ENCODE results near the gene ZNF792. TPM values are rescaled to one million over a fixed set of nuclear protein-coding genes. Genes with fewer than 3 reads are reported as not detected.
A peak's percentile ranks its signal among the peaks of the same experiment; 100 is the strongest.
"Not testable (repeated sequence)": the region's sequence is repeated elsewhere in the genome, so short reads cannot be mapped to it uniquely, and the experiment has no call there.

Gene ZNF792
- total RNA-seq, 1 experiment from 2014 or later, result 2.4 TPM

- Histone ChIP-seq H3K27me3 (no peaks in the 10 kb centered on the region), H3K9me3 (no peaks in the 10 kb centered on the region), H3K36me3 (peaks cover 44% of the 10 kb centered on the region), H3K4me3 (peak overlapping the region; percentile 71)
- DNase-seq, result peak; percentile 59
Observed at GRCh38 chr19:35000647-35001501, 36.8 kb upstream of the ZNF792 start.

DNA sequence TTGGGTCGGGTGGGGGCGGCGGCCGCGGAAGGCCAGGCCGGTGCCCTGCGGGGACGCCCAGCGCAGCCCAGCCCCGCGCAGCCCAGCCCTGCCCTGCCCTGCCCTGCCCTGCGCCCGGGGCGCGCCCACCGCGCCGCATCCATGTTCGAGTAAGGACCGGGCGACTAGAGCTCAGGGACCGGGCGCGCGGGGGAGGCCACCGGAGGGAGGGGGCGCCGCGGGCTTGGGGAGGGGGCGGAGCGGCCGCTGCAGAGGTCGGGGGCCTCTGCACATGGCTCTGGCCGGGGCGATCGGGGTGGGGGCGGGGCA is 36.3 kb upstream of the ZNF792 start:
- Histone ChIP-seq H3K36me3 (peaks cover 38% of the 10 kb centered on the region), H3K27me3 (no peaks in the 10 kb centered on the region), H3K9me3 (no peaks in the 10 kb centered on the region), H3K4me3 (peak overlapping the region; percentile 71)
- DNase-seq, result no peak

- Histone ChIP-seq H3K27me3 (no peaks in the 10 kb centered on the region), H3K4me3 (peak within 1 kb of the TSS; percentile 71), H3K9me3 (no peaks in the 10 kb centered on the region), H3K36me3 (peaks cover 35% of the 10 kb centered on the region)
- peak; percentile 91 for DNase-seq
Observed at GRCh38 chr19:34999498-35000337, 35.7 kb upstream of the ZNF792 start, which contains the start of gene GRAMD1A. Gene GRAMD1A (plus strand): TSS chr19:35000323. CDS start chr19:35000479, 156 bp downstream.

DNA sequence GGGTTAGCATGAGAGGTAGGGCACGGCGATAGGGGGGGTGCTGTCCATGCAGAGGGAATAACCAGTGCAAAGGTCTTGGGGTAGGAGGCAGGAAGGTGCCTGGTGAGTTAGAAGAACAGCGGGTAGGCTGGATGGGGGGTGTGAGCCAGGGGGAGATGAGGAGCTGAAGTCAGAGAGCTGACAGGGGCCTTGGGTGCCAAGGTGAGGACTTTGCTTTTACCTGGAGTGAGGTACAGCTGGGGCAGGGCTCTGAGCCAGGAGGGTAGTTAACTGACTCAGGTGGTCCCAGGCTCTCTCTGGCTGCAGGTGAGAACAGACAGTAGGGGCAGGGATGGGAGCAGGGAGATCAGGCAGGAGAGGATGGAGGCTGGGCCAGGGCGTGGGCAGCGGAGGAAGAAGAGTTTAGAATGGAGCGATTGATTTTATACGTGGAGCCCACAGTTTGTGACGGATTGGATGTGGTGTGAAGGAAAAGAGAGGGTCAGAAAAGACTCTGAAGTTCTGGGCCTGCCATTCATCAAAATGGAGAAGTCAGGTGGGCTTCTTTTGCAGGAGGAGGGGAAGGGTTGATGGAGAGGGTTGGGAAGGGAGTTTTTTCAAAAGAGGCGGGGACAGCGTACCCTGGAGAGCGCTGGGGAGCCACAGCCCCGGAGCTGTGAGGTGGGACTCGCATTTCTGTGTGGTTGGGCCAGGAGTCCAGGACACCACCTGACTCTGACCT is 34.9 kb upstream of the ZNF792 start:
- Histone ChIP-seq H3K4me3 (peak overlapping the region; percentile 71; the same call in 1 of the 2 replicates), H3K36me3 (peaks cover 27% of the 10 kb centered on the region), H3K27me3 (no peaks in the 10 kb centered on the region), H3K9me3 (no peaks in the 10 kb centered on the region)
- DNase-seq, result no peak

DNA sequence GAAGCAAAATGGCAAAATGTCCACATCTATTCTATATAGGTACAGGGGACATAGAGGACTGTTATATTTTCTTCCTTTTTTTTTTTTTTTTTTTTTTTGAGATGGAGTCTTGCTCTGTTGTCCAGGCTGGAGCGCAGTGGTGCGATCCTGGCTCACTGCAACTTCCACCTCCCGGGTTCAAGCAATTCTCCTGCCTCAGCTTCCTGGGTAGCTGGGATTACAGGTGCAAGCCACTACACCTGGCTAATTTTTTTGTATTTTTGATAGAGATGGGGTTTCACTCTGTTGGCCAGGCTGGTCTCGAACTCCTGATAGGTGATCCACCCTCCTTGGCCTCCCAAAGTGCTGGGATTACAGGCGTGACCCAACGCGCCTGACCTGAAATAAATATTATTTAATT is 34.2 kb upstream of the ZNF792 start:
- DNase-seq, H3K4me3 ChIP-seq, H3K27me3 ChIP-seq, H3K9me3 ChIP-seq: not testable (repeated sequence)
- peaks cover 20% of the 10 kb centered on the region for H3K36me3 ChIP-seq

- no peak overlapping the region for H3K4me3 ChIP-seq
- DNase-seq, result no peak
- no peaks in the 10 kb centered on the region for H3K9me3 ChIP-seq
- H3K27me3 ChIP-seq, result no peaks in the 10 kb centered on the region
- H3K36me3 ChIP-seq, result peaks cover 9% of the 10 kb centered on the region
Observed at GRCh38 chr19:34997071-34997617, 33.1 kb upstream of the ZNF792 start.

DNA sequence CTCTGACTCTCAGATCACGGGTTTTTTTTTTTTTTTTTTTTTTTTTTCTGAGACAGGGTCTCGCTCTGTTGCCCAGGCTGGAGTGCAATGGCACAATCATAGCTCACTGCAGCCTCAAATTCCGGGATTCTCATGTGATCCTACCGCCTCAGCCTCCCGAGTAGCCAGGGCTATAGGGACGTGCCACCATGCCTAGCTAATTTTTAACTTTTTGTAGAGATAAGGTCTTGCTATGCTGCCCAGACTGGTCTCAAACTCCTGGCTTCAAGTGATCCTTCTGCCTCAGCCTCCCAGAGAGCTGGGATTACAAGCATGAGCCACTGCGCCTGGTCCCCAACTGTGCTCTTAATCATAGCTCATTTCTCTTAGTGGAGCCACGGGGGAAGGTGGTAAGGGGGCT is 31.5 kb upstream of the ZNF792 start:
- no peaks in the 10 kb centered on the region for H3K36me3 ChIP-seq
- H3K27me3 ChIP-seq, result no peaks in the 10 kb centered on the region
- no peak for DNase-seq
- no peaks in the 10 kb centered on the region for H3K9me3 ChIP-seq
- no peak overlapping the region for H3K4me3 ChIP-seq

GRCh38 chr19:34994643-34995541 is 30.9 kb upstream of the ZNF792 start:
- no peaks in the 10 kb centered on the region for H3K9me3 ChIP-seq
- no peaks in the 10 kb centered on the region for H3K27me3 ChIP-seq
- no peaks in the 10 kb centered on the region for H3K36me3 ChIP-seq
- DNase-seq, result no peak
- no peak overlapping the region for H3K4me3 ChIP-seq

GRCh38 chr19:34994286-34994642 is 30.2 kb upstream of the ZNF792 start:
- Histone ChIP-seq H3K27me3 (no peaks in the 10 kb centered on the region), H3K4me3 (no peak overlapping the region), H3K36me3 (no peaks in the 10 kb centered on the region), H3K9me3 (no peaks in the 10 kb centered on the region)
- DNase-seq, result no peak

- not testable (repeated sequence) for H3K36me3 ChIP-seq, H3K27me3 ChIP-seq, H3K4me3 ChIP-seq, H3K9me3 ChIP-seq, DNase-seq
Observed at GRCh38 chr19:34992582-34992981, 28.6 kb upstream of the ZNF792 start.

DNA sequence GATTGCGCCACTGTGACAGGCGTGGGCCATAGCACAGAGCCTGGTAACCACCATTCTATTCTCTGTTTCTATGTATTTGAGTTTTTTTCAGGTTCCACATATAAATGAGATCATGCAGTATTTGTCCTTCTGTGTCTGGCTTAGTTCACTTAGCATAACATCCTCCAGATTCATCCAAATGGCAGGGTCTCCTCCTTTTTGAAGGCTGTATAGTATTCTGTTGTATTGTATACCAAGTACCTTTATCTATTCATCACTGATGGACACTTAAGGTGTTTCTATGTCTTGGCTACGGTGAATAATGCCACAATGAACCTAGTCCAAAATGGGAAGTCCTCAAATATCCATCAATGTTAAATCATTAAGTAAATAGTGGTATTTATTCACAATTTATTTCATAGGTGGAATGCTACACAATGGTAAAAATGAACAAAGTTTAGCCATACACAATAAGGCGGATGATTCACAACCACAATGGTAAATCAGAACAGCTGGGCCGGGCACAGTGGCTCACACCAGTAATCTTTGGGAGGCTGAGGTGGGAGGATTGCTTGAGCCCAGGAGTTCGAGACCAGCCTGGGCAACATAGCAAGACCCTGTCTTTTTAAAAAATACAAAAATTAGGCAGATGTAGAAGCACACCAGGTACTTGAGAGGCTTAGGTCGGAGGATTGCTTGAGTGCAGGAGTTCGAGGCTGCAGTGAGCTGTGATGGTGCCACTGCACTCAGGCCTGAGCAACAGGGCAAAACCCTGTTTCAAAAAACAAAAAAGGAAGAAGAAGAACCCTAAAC is 27.7 kb upstream of the ZNF792 start:
- H3K4me3 ChIP-seq, result no peak overlapping the region
- H3K36me3 ChIP-seq, result no peaks in the 10 kb centered on the region
- DNase-seq, result no peak
- H3K27me3 ChIP-seq, result no peaks in the 10 kb centered on the region
- H3K9me3 ChIP-seq, result no peaks in the 10 kb centered on the region

DNA sequence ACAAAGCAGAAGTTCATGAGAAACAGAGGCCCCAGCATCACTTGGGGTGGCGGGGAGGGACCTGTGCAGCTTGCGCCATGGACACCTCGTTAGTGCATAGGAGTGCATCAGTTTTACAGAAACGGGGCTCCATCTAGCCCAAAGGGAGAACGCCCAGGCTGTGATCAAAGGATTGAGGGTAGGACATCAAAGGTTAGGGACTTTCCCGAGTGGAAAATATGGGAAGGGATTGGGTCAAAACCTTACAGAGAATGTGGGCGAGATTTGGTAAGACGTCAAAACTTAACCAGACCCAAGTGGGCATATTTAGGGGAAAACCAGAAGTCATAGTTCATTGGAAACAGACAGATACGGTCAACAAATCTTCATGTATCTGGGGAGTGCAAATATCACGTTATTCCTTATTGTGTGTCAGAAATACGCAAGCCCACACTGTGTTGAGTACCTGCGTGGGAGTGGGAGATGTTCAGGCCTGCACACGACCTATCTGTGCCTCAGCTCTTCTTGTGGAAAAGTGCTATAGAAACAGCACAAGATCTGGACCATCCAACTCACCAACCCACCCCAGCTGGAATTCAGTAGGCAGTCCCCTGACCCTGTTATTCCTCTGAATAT is 26.7 kb upstream of the ZNF792 start:
- Histone ChIP-seq H3K27me3 (no peaks in the 10 kb centered on the region), H3K4me3 (no peak overlapping the region), H3K9me3 (no peaks in the 10 kb centered on the region), H3K36me3 (no peaks in the 10 kb centered on the region)
- no peak for DNase-seq

DNA sequence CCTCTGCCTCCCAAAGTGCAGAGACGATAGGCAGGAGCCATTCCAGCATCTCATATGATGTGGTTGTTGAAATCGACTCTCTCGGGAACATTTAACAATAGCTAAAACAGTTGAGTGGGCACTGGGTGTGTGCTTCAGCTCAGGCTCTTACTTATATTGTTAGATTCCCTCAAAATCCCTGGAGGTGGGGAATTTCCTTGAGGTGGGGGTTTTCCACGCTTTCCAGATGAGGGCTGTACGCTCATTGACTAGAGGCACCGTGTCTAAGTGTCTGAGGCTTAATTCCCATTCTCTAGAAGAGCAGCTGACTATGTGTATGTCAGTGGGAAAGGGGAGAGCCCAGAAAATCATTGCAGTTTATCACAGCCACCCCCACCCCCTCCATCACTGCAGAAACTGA is 25.3 kb upstream of the ZNF792 start:
- no peaks in the 10 kb centered on the region; the same call in 1 of the 2 replicates for H3K27me3 ChIP-seq
- peaks cover 3% of the 10 kb centered on the region for H3K9me3 ChIP-seq
- DNase-seq, result no peak
- no peaks in the 10 kb centered on the region for H3K36me3 ChIP-seq
- no peak overlapping the region for H3K4me3 ChIP-seq

GRCh38 chr19:34988119-34988518 is 24.1 kb upstream of the ZNF792 start:
- H3K36me3 ChIP-seq, result no peaks in the 10 kb centered on the region
- peaks cover 9% of the 10 kb centered on the region for H3K9me3 ChIP-seq
- H3K4me3 ChIP-seq, result no peak overlapping the region
- no peak for DNase-seq
- H3K27me3 ChIP-seq, result no peaks in the 10 kb centered on the region; the same call in 1 of the 2 replicates

All from MG63 (cell line).